Kidney tubule cell (primary cell): ENCODE results near the gene PPP1R13L.
"Not testable (repeated sequence)": the region's sequence is repeated elsewhere in the genome, so short reads cannot be mapped to it uniquely, and the experiment has no call there.

ENCODE experiments used
- DNase-seq: peaks from one replicate; pipeline ENCODE4 v3.0.0-alpha.2; 2018; ENCODE audit warnings: low spot score

Gene PPP1R13L

GRCh38 chr19:45404557-45405434, at the start of gene PPP1R13L:
TSS of gene PPP1R13L (minus strand) at chr19:45405069. CDS start at chr19:45398318, 6,751 bp downstream.
- peak; percentile 96 for DNase-seq

DNA sequence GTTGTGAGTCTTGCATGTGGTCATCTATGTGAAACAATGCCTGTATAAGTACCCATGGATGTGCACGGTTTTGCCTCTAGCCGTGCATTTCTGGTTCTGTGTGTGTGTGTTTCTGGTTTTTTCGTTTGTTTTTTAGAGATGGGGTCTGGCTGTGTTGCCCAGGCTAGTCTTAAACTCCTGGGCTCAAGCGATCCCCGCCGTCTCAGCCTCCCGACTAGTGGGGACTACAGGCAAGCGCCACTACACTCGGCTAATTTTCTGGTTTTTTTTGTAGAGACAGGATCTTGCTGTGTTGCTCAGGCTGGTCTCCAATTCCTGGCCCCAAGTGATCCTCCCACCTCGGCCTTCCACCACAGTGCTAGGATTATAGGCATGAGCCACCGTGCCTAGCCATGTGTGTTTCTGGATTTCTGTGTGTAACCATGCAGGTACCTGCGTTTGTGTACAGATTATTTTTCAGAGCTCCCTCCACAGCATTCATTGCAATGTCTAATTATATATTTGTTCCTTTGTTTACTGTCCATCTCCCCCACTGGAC, 47.0 kb upstream of the PPP1R13L start:
- no peak for DNase-seq

DNA sequence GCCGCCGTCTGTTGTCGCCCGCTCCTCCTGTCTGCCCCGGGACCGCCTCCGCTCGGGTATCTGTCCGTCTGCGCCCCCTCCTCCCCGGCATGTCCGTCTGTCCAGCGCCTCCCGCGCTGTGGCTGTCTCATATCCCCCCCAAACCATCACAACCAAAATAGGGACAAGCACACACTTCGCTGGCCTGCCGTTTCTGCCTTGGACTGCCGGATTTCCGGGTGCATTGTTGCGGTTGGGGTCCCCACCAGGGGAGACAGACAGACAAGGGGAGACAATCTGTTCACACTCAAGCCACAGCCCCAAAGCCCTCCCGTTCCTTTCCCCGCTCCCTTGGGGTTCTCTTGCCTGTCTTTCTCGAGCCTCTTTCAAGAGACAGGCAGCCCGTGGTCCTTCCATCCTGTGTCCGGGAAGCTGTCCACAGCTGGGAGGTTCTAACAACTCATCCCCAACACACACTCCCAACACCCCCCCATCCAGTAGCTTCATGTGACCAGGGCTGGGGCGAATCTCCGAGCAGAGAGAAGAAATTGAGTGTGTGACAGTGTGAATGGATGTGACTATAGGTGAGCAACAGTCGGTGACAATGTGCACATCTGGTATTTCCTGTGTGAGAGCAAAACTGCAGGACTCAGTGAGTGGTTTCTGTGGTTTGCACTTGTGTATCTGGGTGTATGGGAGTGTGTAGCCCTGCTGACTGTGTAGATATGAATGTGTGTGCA, 46.4 kb upstream of the PPP1R13L start:
- DNase-seq: peak; percentile 85

- DNase-seq: no peak
Observed at GRCh38 chr19:45450012-45450333, 45.1 kb upstream of the PPP1R13L start.

DNA sequence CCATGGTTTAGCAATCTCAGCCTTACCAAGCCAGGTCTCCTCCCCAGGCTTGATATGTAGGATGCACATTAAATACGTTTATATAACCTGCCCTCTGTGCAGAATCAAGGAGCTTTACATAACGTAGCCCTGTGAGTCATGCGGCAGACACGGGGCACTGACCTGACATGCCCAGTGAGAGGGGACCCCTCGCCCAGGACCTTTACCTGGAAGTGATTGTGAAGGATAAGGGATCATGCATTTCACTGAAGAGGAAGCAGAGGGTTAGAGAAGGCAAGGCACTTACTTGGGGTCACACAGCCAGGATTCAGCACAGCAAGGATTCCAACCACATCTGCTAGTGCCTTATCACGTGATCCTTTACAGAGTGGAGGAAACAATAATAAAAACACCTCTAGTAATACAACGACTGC, 44.0 kb upstream of the PPP1R13L start:
- DNase-seq: peak; percentile 32

GRCh38 chr19:45448425-45448756, 43.5 kb upstream of the PPP1R13L start:
- no peak for DNase-seq

- no peak for DNase-seq
Observed at GRCh38 chr19:45446944-45447343, 42.1 kb upstream of the PPP1R13L start.

- peak; percentile 51 for DNase-seq
Observed at GRCh38 chr19:45446295-45446694, 41.4 kb upstream of the PPP1R13L start.

DNA sequence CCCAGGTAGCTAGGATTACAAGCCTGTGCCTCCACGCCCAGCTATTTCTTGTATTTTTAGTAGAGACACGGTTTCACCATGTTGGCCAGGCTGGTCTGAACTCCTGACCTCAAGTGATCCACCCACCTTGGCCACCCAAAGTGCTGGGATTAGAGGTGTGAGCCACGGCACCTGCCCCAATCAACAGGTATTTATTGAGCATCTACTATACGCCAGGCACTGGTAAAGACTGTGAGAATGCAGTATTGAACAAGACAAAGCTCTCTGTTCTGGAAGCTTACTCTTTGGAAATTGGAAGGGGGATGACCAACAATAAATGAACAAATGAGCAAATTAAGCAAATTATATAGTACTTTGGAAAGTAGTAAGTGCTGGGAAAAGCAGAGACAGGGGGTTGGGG, 40.3 kb upstream of the PPP1R13L start:
- no peak for DNase-seq

DNA sequence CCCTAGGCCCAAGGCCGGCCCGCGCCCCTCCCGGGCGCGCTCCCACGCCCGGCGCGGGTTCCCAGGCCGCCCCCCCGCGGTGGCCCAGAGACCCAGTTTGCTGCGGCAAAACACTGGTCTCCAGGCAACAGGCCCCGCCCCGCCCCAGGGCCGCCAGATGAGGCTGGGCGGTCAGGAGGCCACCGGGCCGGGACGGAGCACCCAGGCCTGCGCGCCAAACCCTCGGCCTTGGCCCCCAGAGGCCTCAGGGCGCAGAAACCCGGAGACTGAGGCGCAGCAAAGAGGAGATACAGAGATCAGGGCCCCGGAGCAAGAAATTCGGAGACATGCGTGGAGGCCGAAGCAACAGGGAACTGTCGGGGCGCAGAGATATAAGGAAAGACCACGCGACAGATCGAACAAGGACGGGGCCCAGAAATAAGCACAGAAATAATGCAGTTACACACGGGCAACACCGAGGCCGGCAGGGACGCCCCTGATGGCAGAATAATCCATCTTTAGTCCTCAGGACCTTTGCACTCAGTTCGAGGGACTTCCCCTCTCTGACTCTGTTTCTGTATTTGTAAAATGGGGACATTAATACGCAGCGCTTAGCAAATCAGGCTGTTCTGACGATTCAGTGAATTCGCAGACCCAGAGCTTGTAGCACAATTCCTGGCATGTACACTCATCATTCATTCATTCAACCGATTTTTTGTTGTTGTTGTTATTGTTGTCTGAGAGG, 39.6 kb upstream of the PPP1R13L start:
- peak; percentile 91 for DNase-seq

GRCh38 chr19:45443462-45444317, 38.8 kb upstream of the PPP1R13L start:
- DNase-seq: peak; percentile 98

DNA sequence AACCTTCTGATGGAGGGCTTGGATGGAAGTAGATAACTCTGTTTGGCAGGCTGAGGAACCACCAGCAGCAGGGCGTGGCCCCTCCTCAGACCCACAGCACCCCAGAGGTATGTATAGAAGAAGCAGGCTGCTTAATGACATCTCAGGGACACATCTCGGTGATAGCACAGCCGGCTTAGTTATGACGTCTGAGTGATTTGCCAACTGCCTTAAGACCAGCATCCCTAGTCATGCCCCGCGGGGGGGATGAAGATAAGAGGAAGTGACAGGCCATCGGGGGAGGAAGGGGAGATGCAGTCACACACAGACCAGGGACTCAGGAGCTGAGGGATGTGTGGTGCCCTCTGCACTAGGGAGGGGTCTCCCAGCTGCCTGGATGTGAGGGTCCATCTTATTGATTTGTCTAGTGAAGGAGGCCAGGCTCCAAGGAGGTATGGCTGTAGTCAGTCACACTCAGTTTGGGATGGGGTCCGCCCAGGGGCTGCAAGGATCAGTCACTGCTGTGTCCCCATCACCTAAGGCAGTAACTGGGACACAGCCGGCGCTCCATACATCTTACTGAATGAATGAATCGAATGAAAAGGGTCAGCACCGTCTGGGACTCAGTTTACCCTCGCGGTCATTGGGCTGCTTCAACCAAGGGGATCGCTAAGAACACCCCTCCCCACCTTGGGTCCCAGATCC, 38.1 kb upstream of the PPP1R13L start:
- DNase-seq: peak; percentile 60

DNA sequence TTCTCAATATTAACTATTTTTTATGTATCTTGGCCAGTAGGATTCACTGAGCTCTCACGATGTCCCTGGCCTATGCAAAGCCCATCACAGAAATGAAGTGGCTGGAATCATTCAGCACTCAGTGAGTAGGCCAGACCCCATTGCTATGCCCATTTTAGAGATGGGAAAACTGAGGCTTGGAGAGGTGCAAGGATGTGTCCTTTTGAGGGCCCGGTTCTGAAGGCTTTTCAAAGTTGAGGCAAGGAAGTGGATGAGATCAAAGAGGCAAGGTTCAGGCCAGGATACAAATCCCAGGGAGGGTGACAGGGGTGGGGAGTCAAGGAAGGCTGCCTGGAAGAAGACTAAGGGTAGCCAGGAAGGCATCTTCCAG, 37.5 kb upstream of the PPP1R13L start:
- no peak for DNase-seq

DNA sequence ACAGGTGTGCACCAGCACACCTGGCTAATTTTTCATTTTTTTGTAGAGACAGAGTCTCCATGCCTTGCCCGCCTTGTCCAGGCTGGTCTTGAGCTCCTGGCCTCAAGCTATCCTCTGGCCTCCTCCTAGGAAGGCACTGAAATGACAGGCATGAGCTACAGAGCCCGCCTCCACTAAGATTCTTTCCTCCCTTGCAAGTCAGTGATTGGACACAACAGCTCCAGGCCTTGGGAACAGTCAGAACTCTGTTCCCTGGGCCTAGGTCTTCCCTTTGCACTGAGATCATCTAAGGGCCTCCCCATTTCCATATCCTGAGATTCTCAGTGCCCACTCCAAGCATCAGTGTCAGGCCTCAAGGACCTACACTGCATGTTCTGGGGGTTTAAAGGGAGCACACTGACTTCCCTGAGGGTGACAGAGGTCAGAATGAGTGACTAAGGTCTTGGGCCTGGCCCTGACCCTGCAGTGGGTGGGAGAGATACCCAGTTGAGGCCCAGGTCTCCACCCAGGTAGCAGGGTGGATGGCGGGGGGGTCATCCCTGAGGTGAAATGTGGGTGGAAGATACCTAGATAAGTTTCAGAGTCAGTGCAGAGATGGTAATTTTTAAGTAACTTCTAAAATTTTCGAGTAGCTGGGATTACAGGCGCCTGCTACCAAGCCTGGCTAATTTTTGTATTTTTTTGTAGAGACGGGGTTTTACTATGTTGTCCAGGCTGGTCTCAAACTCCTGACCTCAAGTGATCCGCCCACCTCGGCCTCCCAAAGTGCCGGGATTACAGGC, 36.2 kb upstream of the PPP1R13L start:
- DNase-seq: peak; percentile 53

- DNase-seq: no peak
Observed at GRCh38 chr19:45440259-45440638, 35.4 kb upstream of the PPP1R13L start.

GRCh38 chr19:45439569-45440258, 34.8 kb upstream of the PPP1R13L start:
- peak; percentile 75 for DNase-seq

- DNase-seq: no peak
Observed at GRCh38 chr19:45439190-45439568, 34.3 kb upstream of the PPP1R13L start.

DNA sequence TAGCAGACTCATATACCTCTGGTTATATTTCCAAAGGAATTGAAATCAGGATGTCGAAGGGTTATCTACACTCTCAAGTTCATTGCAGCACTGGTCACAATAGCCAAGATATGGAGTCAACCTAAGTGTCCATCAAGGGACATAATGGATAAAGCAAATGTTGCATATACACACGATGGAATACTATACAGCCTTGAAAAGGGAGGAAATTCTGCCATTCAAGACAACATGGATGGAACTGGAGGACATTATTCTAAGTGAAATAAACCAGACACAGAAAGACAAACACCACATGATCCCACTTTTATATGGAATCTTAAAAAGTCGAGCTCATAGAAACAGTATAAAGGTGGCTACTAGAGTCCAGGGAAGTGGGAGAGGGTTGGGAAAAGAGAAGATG, 32.5 kb upstream of the PPP1R13L start:
- DNase-seq: no peak

GRCh38 chr19:45432543-45432942, 27.7 kb upstream of the PPP1R13L start:
- DNase-seq: not testable (repeated sequence)

- DNase-seq: not testable (repeated sequence)
Observed at GRCh38 chr19:45431008-45431407, 26.1 kb upstream of the PPP1R13L start.
